Midbrain (tissue), 1 donor: ENCODE data around the gene CLEC5A.
"Not testable (repeated sequence)": the region's sequence is repeated elsewhere in the genome, so short reads cannot be mapped to it uniquely, and the experiment has no call there.

ENCODE experiments used
- DNase-seq: peaks from one replicate; lab custom pipeline; 2025; lab: John Stamatoyannopoulos, UW

The CLEC5A gene

DNA sequence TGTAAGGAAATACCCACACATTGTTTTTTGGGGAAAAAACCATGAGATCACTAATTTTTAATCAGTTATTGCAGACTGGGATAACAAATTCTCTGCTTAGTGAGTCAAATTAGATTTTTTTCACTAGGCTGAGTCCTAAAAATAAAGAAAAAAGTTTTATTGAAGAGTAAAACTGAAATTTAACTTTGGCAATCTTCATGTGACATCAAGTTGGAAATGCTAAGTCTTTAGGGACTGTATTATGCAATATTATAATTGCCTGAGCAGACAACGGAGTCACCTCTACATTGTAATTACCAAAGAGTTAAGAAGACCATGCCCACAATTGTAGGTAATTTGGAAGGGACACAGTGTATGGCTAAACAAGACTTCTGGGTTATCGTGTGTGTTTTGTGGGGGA lies 2.2 kb upstream of the CLEC5A start:
- no peak for DNase-seq

DNA sequence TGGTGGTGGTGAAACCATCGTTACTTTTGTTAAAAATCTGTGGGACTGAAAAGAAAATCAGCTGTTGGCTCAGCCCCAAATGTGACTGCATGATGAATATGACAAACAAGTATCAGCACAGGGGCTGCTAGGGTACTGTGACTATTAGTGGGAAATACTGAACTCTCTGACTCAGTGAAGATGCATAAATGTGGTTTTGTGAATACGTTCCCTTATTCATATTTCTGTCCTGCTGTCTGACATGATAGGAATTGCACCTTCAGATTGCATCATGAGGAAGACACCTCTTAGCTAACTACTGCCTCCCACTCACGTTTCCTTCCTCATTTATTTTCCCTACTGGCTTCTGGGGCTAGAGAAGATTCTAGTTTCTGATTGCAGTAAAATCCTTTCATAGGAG lies 1.4 kb downstream of the CLEC5A start:
- DNase-seq, result no peak

DNA sequence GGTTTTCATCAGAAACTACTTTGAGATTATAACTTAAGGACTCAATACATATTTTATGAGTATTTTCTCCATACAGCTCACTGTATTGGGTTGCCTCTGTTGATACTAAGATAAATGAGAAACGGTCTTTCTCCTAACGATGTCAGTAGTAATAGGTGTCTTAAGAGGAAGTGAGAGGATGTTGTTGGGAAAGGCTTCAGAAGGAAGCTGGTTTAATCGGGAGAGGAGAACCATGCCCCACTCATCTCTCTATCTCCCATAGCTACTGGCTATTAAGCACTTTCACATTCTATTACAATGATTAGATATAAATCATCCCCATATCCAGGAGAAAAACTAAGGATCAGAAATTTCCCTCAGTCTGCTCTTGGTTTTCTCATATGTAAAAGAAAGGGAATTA lies 2.0 kb downstream of the CLEC5A start:
- DNase-seq, result no peak

DNA sequence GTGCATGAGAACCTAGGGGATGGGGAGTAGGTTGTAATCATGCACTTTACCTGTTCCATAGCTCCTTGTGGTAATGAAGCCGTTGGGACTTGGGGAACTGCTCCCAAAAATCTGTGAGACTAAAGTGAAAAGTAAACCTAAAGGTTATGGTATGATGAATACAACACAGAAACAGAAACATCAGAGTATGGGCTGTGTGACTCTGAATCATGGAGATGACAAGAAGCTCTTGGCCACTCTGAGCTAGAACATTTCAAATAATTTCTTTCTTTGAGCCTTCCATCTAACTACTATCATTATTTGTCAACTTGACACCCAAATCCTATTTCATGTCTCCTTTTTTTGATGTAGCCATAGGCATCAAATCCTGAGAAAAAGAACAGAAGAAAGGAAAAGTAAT lies 2.9 kb downstream of the CLEC5A start:
- DNase-seq, result no peak

DNA sequence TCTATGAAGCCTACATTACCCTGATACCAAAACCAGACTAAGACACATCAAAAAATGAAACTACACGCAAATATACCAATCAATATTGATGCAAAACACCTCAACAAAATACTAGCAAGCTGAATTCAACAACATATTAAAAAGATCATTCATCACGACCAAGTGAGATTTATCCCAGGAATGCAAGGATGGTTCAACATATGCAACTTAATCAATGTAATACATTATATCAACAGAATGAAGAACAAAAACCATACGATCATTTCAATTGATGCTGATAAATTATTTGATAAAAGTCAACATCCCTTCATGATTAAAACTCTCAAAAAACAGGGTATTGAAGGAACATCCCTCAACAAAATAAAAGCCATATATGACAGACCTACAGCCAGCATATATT lies 5.7 kb downstream of the CLEC5A start:
- no peak for DNase-seq

DNA sequence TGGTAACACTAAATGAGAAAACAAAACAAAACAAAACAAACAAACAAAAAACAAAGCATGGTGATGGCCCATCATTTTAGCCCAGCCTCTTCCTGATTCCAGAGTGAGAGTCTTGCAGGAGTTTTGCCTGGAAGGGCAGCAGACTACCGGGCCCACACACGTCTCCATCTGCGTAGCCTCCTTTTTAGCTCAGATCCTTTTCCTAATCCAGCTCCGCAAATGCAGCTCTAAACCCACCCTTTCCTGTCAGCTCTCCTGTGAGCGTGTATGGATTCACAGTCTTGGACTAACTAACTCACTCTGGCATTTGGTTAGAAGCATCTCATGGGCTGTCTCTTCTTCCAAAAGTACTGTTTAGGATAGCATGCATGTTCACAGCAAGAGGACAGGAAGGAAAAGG lies 16.6 kb downstream of the CLEC5A start:
- no peak for DNase-seq

DNA sequence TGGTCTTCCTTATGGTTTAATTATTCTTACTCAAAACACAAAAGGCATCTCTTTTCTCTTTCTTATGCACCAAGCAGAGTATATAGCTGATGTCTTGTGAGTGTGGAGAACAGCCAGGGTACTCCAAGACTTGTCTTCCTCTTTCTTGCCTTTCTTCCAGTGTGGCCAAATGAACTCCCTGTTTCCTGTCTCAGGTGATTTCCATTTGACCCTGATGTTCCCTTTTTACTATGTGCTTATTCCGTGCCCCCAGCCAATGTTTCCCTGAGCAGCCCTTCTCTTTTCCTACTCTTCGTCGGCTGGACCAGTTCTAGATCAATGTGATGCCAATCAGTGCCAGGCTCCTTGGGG lies 18.0 kb downstream of the CLEC5A start:
- DNase-seq, result no peak

DNA sequence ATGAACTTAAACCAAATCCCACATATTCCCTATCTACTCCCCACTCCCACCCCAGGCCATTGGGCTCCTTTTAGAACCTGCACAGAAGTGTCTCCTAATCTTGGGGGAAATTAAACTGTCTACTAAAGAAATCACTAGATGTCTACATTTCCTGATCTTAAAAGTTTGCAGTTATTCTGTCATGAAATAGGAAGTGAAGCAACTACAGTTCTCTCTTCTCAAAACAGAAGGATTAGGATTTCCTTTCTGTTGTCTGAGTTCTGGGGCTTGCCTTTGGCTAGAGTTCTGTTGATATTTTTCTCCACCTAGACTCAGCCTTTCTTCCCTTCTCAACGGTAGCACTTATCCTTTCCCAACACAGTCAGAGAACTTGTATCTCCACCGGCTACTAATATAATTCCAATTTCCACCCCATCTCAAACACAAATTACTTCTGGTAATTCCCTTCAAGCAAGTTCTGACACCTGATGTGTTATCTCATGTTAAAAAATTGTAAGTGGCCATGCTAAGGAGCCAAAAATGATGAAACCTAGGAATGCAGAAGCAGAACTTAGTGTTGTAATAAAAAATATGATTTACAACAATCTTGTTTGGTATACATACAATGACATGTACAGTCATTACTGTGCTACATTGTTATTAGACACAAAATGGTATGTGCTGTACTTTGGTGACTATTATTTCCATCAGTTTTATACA lies 18.5 kb downstream of the CLEC5A start:
- DNase-seq, result no peak

DNA sequence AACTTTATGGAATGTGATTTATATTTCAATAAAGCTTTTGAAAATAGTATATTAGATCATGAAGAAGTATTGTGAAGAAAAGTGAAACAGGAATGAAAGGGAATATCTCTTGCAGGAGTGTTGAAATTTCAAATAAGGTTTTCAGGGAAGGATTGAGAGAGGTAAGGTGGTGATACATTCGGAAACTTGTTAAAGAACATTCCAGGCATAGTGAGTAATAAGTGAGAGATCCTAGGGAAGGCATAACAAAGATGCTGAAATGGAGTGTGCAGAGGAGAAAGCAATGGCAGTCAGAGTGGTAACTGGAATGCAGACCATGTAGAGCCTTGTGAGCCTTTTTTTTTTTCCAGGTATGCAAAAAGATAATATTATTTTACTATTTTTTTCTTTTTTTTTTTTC lies 26.5 kb downstream of the CLEC5A start:
- no peak for DNase-seq

DNA sequence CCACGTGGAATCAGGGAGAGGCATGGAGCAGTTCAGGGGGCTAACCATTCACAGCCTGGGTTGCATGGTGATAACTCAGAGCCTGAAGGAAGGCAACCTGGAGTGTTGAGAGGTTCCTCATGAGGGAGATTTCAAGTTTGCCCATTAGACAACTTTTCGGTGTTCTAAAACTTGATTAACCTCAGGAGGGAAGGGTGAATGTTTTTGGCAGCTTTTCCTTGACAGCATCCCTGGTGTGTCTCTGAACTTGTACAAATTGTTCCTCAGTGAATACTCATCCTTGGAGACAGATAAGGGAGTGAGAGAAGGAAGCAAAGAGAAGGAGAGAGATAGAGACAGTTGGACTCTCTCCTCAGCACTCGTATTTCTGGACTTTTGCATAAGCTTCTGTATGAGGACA lies 30.7 kb downstream of the CLEC5A start, which contains the start of gene OR9A4:
Gene OR9A4 (plus strand): TSS at position 301 of the 400 bp plus-strand sequence. CDS start 2,477 bp downstream, outside the sequence.
- DNase-seq, result no peak

DNA sequence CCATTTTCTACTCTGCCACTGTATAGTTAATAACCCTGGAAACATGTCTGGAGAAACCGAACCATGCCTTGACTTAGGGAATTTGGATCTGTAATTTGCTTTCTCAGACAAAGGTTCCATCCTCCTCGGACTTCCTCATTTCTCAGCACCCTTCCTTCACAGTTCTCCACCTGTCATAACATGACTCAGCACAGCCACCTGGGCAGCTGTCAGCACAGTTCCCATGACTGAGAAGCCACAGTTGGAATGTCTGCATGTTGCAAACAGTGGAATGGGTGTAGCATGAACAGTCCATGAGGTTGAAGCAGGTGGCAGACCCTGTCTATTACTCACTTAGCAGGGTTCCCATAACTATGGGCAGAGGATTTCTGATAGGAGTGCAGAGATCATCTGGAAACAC lies 31.2 kb downstream of the CLEC5A start:
- no peak for DNase-seq

DNA sequence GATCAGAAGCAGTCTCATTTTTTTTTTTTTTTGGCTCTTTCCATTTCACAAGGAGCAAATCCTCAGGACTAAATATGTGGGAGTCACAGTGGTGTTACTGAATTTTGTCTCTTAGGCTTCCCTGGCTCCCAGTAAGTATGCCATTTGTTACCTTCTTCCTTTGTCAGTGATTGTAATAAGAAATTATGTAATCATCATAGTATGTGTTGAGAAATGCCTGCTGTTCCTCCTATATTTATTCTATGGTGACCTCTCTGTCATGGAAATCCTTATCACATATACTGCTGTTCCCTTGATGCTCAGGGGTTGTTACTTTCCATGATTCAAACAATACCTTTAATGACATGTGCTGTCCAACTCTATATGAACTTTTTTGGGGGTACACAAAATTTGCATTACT lies 35.4 kb downstream of the CLEC5A start:
- DNase-seq, result no peak

DNA sequence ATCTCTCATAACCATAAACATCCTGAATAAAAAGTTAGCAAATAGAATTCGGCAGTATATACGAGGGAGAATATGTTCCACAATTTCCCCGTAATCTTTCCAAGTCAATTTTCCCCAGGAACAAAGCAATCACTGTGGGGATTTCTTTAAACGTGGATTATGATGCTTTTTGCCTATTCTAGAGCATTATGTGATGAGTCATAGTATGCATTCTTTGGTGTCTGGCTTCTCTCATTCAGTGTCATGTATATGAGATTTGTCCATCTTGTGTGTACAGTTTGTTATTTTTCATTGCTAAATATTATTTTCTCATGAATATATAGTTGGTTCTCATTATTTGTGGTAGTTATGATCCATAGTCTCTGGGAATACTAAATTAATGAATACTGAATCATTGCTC lies 40.5 kb downstream of the CLEC5A start:
- no peak for DNase-seq

DNA sequence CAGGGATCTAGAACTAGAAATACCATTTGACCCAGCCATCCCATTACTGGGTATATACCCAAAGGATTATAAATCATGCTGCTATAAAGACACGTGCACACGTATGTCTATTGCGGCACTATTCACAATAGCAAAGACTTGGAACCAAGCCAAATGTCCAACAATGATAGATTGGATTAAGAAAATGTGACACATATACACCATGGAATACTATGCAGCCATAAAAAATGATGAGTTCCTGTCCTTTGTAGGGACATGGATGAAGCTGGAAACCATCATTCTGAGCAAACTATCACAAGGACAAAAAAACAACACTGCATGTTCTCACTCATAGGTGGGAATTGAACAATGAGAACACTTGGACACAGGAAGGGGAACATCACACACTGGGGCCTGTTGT lies 47.4 kb downstream of the CLEC5A start:
- not testable (repeated sequence) for DNase-seq

DNA sequence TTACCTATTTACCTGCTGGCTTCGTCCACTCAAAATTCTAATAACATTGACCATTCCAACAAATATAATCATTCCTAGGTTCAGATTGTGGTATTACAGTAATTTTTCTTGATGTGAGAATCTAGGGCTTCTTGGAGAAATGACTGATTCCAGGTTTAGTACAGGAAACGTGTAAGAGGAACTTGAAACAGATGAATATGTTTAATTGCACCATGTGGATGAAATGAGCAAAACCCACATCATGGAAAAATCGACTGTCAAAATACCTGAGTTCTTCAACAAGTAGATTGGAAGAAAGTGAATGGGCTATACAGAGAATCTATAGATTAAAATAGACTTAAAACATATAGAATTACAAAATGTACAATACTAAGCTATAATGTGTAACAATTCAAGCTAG lies 55.4 kb downstream of the CLEC5A start:
- no peak for DNase-seq

DNA sequence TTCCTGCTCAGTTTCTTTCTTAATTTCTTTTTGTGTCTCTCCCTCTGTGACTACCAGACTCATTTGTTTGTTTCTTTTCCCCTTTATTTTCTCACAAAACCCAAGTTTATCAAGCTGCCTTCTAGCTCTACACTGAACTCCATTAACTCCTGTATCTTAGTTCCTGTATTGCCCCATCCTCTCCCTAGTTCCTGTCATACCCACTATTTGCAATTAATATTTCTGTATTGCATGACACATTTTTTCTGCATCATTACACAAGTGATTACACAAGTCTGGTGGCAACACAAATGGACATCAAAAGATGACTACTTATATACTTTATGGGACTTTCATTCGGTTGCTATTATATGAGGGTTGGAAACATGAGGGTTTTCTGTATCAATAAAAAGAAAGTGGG lies 57.5 kb downstream of the CLEC5A start:
- DNase-seq, result no peak

DNA sequence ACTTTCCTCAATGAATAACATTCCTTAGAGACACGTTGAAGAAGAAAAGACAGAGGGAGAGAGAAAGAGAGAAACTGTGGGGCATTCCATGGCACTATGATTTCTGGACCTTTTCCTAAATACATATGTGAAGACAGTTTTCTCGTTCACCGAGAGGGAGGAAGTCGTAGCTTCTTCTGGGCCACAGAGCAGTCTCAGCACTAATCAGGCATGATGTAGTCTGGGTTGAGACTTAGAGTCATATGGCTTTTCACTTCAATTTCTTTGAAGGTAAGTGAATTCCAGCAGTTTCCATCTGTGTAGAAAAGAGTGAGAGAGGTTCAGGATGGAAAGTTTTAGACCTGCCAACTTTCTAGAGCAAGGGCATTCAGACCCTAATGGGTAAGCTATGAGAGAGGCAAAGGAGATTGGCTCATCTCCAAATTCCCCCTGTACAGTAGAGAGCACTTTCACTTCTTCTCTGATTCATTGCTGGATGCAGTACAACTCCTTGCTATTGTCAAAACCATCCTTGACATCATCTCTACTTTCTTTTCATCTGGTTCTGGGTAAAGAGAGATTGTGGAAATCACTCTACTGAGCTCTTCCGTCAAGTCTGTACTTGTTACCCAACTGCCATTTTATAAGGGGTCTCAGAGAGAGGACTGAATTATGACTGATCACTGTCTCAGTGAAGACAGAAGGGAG lies 62.1 kb downstream of the CLEC5A start:
- no peak for DNase-seq

DNA sequence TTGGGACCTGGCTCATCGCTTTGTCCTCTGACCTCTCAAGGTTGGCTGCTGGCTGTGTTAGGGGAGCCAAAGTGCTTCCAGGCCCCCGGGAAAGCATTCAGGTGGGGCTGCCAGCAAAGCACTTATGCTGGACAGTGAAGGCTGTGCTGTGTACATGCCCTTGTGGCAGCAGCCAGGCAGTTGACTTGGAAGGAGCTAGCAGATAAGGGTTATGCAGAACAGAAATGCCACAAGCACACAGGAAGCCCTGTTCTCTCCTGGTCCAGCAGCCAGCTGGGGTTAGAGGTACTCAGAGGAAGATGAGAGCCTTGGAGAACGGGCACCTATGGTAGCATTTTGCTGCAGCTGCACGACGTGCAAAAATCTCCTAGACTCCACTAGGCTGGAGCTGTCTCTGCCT lies 65.8 kb downstream of the CLEC5A start:
- no peak for DNase-seq

DNA sequence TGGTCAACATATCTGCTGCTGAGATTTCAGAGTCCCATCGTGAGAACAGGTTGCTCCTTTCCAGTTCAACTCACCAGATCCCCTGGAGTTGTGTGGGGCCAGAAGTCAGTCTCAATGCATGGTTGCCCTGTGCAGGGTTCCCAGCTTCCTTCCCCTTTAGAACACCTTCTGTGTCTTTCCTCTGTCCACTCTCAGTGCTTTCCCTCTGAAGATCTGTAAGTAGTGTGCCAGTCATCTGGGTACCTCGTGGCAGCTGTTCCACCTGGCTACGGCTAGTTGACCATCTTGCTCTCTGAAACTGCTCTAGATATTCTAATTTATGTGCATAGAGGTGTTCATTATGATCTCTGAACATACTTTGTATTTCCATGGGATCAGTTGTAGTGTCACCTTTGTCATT lies 69.4 kb downstream of the CLEC5A start:
- DNase-seq, result no peak
